ENCODE data around the gene NOL4L.

Gene NOL4L

DNA sequence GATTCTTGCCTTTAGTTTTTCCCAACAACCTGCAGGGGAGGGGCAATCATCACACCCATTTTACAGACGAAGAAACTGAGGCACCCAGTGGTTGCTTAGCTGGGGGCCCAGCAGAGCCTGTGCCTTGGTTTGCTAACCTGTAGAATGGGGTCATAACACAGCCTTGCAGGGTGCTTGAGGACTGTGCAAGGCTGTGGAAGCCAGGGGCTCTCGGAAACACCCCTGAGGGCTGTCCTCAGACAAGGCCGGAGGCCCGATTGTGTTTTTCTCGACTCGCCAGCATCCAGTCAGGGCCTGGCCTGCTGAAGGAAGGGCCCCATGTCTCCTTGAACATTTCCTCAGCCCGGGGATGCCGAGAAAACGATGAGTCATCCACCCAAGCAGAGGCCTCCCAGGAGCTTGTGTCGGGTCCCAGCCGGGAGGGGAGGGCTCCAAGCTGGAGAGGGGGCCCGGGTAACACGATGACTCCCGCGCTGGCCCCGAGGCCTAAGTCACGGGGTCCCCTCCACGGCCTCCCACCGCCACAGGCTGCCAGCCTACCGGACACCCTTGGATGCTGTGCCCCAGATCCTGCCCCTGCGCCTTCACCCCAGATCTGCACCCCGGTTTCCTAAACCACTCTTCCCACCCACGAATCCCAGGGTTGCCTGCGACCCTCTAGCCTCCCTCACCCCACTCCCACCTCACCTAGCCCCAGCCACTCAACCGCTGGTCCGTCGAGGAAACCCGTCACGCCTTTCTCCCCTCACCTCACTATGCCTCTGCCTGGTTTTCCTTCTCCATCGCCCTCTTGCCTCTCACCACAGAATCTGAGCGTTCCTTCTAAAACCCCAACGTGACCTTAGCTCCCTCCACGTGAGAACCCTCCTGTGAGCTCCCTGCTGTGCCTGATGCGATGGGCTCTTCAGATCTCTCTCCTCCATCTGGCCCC lies 10.6 kb downstream of the NOL4L start:
- DNase-seq, result peak; percentile 28

DNA sequence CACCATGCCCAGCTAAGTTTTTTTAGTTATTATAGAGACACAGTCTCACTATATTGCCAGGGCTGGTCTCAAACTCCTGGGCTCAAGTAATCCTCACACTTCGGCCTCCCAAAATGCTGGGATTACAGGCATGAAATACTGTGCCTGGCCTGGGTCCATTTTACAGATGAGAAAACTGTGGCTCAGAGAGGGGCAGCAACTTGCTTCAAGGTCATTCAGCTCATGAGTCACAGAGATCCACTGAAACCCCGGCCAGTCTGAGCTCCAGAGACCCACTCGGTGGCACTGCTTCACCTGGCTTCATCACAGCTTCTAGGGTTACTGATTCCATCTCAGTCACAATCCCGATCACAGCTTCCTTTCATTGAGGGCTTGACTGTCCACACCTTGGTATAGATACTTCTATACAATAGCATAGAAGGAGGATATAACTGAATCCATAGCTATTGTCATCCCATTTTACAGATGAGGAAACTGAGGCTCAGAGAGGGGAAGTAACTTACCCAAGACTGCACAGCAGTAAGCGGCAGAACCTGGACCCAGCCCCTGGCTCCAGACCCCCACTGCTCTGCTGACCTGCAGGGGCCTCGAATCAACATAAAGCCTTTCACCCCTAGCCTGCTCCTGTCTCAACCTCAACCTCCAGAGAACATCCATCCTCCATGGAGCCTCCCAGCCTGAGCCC lies 11.8 kb downstream of the NOL4L start:
- DNase-seq, result no peak

DNA sequence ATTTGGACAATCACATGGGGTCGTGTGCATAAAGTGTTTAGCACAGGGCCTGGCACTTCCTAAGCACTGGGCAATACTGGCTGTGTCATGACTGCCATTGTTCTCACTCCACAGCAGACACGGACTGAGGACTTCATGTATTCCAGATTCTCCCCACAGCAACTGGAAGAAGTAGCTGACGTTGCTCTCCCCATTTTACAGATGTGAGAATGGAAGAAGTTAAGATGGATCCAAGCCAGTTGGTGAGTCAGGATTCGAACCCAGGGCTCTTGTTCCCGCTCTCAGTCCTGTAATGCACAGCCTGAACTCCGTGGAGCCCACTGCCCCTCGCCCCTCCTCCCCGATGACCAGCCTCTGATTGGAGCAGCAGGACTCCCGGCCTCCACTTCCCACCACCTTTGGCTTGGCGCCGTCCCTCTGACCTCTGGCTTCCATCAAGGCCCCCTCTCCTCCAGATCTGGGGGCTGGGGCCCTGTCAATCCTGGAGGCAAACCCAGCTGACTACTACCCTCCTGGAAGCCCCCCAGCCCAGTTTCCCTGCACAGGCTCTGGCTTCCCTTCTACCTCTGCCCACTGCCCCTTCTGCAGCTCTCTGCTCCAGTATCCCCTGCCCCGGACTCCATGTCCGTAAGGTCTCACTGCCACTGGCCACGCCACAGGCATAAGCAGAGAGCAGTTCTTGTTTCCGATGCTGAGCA lies 12.7 kb downstream of the NOL4L start:
- DNase-seq, result no peak

DNA sequence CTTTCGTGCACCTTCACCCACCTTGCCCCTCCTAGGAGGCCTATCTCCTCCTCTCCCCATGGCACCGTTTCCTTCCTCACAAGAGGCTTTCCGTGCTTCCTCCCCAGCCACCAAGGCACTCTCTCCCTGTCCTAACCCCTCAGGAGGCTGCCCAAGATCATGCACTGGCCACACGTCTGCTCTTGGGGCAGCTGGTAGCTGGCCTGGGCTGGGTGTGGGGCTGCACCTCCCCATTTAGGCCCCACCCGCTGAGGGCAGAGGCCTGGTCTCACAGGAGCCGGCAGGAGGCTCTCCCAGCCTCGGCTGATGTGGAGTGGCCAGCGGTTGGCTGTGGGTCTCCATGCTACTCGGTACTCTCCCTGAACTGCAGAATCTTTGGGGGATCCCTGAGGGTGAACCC lies 13.6 kb downstream of the NOL4L start:
- no peak for DNase-seq

DNA sequence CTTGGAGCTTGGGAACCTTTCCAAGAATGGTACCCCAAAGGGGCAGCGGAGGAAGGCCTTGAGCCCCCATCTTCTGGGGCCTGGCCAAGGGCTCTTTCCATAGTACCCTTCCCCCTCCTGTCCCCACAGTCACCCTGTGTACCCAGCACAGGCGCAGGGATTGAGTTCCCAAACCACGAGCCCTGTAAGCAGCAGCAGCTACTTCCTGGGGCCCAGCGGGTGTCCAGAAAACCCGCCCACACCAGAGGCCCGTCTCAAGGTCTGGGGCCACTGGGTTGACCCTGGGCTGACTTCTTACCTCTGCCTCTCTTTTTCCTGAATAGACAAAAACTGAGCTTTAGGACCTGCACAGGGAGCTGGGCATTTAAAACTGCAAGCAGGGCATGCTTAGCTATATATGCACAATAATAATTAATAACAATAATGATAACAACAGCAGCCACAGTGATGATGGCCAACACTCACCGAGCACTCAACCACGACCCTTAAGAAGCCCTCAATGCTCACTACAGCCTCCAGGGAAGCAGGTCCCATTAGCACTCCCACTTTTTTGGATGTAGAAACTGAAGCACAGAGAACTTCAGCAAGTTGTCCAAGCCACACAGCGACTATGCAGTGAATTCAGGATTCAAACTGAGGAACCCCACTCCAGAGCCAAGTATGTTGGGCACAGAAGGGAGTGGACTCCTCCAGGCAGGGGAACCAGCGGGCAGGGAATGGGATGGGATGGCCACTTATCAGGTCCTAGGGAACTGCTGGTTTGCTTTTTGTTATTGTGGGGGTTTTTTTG lies 14.5 kb downstream of the NOL4L start:
- DNase-seq, result peak; percentile 33

DNA sequence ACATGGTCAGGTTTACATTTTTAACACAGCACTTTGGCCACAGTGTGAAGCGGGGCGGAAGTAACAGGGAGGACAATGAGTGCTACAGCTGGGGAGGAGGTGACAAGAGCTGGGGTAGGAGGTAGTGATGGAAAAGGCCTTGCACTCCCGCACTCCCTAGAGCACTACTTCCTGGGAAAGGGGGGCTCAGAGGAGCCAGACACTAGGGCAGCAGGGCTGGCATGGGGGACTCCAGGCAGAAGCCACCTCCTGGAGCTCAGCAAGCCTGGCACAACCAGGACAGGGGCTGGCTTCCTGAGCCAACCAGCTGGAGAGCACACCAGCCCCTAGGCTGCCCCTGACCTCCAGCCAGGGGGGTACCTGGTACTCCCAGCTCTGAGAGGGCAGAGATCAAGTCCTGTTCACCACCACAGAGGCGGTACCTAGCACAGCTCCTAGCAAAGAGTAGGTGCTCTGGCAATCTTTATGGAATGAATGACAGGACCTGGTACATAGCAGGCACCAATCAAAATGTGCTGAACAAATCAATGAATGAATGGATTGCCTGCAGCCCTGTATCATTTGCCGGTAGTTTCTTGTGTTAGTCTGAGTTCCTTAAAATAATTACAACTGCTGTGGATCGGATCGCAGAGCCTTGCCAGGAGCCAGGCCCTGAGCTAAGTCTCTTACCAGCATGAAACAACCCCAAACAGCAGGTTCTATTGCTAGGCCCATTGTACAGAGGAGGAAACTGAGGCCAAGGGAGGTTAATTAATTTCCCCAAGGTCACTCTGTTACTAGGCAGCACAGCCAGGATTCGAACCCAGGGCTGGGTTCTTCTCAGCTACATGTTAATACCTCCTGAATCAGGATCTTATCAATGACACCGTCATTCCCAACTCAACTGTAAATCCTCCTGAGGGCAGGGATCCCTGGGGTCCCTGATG lies 15.5 kb downstream of the NOL4L start:
- DNase-seq, result peak; percentile 63

DNA sequence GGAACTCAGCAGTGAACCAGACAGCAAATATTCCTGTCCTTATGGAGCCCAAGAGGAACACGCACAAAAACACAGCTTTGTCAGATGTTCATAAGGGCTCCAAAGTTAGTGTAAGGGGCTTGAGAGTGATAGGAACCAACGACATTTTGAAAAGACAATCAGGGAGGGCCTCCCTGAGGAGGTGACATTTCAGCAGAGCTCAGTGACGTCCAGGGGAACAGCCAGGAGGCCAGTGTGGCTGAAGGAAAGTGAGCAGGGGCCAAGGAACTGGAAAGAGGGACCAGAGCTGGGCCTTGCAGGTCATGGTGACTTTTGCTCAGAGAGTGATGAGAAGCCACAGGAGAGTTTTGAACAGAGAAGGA lies 16.1 kb downstream of the NOL4L start:
- no peak for DNase-seq

DNA sequence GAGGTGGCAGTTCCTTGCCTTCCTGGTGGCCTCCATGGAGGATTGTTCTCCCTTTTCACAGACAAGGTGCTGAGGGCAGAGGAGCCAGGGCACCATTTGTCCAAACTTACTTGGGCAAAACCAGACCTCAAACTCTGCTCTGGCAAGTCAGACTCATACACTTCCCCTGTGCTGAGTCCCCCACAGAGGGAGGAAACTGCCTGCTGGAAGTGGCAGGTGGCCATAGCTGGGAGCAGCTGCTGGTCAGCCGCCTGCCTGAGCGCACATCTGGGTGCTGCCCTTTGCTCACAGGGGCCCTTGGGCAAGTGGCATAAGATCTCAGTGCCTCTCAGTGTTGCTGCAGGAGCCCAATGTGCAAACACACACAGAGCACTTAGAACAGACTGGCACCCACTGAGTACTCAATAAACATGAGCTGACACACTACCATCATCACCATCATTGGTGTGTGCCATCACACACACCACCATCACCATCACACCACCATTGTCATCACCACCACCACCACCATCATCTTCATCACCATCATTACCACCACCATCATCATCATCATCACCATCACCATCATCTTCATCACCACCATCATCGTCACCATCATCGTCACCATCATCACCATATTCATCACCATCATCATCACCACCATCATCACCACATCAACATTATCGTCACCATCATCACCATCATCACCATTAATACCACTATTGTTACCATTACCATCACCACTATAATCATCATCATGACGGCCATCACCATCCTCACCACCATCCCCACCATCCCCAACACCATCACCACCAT lies 17.6 kb downstream of the NOL4L start:
- DNase-seq, result peak; percentile 73

DNA sequence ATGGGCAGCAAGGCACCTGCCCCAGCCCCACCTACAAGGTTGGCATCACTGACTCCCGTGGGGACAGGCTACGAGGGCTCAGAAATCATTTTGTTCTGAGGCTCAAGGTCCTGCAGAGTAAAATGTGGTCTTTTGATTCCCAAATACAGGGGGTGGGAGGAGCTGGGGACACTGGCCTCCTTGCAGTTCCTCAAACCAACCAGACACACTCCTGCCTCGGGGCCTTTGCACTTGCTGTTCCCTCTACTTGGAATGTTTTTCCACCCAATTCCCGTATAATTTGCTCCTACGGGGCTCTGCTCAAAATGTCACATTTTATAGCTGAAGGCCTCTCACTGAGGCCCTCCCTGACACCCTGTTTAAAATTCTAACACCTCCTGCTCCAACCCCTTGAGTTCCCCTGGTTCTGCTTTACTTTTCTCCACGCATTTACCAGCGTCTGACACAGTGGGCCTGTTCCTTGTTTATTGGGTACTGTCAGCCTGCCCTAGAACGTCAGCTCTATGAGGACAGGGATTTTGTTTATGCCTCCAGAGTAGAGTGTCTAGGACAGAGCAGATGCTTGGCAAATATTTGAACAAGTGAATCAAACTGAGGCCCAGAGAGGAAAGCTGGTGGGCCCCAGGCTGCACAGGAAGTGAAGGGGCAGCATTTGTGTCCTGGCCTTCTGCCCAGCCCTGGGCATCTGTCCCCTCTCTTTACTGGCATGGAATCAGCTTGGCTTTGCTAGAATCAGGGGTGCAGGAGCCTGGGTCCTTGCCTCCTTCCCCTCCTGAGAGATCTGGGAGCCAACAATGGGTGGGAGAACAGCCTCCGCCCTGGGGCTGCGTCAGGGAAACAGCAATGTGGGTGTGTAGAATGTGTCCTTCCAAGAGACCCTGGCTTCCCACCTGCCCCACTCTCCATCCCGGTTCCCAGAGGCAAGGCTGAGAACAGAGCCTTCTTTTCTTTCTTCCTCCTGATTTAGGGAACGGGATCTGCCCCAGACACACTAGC lies 18.5 kb downstream of the NOL4L start:
- peak; percentile 24 for DNase-seq

DNA sequence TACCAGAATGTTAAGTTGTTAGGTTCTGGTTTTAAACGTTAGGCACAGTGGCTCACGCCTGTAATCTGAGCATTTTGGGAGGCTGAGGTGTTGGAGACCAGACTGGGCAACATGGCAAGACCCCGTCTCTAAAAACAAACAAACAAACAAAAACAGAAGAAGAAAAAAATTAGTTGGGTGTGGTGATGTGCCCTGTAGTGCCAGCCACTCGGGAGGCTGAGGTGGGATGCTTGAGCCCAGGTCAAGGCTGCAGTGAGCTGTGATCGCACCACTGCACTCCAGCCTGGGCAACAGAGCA lies 19.4 kb downstream of the NOL4L start:
- DNase-seq, result no peak

DNA sequence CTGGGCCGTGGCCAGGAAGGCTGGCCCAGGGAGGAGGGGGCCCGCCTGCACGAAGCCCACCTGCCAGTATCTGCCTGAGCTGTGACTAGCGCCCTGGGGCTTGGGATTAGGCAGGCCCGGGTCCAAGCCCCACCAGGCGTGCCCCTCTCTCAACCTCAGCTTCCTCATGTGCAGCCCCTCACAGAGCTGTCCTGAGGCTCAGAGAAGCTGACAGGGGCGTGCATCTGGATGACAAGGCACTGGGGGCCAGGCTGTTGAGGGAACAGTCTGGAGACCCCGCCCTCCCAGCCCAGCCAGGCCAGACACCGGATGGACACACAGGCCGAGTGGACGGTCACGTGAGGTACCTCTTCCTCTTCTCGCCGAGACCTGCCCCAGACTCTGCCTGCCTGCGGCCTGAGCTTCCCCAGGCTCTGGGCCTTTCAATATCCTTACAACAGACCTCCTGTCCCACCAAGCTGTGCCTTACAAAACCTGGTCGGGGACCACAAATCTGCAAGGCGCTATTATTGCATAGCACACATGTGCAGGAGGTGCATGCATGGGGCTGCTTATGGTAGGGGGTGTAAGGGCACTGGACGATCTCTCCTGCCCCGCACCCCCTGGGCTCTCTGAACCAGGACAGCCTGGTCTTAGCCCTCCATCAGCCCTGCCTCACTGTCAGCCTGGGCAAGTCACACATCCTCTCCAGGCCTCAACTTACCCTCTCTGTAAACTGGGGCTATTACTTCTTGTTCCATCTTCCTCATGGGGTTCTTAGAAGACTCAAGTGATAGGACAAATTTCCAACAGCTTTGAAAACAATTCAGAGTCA lies 20.0 kb downstream of the NOL4L start:
- DNase-seq, result no peak

DNA sequence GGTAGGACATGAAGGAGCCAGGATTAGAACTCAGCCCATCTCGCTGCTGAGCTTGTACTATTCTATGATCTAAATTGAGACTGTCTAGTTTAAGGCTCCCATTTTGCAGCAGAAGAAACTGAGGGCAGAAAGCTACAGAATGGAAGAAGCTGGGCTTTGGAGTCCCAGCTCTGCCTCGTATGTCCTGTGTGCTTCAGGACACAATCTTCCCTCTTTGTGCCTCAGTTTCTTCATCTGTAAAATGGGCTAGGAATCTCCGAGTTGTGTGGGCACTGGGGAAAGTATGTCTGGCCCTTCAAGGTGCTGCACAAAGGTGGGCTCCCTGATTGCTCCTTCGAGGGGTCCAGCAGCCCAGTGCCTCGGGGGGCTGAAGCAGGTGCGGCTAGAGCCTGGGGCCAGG lies 20.7 kb downstream of the NOL4L start:
- DNase-seq, result no peak

DNA sequence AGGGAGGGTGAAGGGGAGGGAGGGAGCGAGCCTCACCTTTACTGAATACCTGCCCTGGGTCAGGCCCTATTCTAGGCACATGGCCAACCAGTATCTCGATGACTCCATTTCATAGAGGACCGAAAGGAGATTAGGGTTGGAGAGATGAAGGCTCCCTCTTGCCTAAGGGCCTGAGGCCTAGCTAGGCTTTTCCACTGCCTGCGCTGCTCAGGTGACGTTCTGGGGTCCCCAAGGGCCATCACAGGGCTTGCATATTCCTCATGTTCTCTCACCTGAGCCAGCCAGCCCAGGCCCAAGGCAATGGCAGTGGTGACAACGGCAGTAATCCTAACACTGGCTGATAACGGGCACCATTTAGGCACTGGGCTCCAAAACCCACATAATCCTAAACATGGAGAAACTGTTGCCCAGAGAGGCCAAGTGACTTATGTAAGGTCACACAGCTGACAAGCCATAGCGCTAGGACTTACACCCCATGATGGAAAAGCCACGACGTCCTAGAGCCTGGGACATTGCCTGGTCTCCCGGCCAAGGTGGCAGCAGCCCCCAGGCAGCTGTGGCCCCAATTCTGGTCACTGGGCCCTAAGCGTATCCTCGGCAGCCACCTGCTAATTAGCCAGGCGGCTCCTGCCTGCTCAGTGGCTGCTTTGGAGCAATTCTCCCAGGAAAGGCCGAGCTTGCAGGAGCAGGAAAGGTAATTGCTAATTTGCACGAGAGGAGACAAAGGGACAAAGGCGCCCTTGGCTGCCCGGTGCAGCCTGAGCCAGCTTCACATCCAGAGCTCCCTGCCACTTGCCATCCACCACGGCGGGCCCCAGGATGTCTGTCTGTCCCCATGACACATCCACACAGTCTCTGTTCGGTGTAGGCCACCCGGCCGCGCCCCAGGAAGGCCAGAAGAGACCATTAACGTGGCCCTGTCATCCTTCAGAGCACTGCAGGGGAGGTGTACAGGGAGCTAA lies 21.5 kb downstream of the NOL4L start:
- peak; percentile 94 for DNase-seq

DNA sequence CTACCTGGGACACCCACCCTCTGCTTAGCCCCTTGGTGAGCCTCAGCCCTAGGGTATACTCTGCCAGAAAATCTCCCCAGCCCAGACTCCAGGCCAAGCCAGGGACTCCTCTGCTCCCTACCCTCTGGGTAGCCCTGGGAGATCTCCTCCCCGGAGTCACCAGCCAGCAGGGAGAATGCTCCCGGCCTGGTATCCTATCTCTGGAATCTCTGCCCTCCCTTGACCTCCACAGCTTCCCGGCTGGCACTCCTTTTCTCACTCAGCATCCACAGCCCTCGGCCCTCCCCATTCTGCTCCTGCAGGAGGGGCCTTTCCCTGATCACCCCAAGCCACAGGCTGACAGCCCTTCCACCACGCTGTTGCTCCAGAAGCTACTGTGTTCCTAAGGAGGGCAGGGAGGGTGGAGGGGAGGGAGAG lies 22.6 kb downstream of the NOL4L start:
- DNase-seq, result peak; percentile 83

DNA sequence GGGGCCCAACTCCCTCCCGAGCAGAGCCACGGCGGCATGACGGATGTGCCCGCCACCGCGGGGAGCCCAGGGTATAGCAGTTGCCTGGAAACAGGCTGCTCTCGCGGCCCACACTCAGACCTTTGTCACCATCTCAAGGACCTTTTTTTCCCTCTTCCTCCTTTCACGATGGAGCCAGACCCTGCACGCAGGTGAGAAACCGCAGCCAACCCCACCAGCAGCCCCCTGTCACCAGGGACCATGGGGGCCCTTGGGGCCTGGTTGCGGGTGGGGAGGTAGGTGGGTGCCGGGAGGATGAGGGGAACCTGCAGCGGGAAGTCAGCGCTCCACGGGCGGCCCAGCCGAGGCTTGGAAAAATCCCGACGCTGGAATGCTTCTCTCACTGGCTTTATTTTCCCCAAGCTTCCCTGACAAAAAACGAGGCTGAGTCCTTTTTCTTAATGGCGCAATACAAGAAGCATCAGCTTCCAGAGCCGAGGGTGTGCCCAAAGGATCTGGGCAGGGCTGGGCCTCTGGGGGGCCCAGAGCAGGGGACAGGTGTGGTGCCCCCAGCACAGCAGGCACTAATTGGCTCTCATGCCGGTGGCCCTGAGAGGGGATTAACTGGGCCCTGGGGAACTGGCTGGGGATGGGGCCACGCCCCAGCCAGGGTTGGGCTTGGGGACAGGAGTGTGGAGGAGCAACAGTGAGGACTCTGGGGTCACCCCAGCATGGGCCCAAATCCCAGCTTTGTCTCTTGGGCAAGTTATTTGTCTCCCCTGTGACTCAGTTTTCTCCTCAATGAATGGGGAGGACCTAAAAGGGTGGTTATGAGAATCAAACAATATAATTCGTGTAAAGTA lies 23.9 kb downstream of the NOL4L start:
- DNase-seq, result peak; percentile 94

DNA sequence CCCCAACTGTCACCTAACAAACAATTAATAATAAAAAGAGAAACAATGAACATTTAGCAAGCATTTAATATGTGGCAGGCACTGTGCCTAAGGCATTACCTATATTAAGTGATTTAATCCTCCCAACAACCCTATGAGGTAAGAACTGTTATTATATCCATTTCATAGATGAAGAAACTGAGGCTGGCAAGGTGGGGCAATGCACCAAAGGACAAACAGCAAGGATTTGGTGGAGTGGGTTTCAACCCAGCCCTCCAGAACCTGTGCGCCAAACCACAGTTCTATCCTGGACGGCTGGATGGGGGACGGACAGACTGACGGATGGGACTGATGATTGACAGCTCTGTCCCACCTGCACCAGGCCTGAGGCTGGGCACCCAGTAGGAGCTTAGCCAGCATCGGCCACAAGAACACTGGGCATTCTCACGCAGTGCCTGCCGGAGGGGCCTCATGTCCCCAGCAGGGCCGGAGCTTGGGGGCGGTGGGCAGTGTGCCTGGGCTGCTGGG lies 24.6 kb downstream of the NOL4L start:
- DNase-seq, result no peak
